HUES48 (cell line): ENCODE results near the gene TSC1.

ENCODE experiments used
- H3K27ac ChIP-seq: one replicate; pipeline ENCODE4 v1.7.0; 2013; ENCODE audit warnings: low read depth, low read length, inconsistent platforms
- H3K27me3 ChIP-seq: 2 replicates; pipeline ENCODE4 v1.6.1; 2013; ENCODE audit warnings: mild to moderate bottlenecking, low read length; ENCODE audit not compliant: control insufficient read depth, insufficient read depth
- H3K36me3 ChIP-seq: 2 replicates; pipeline ENCODE4 v1.6.1; 2013; ENCODE audit warnings: low read length; ENCODE audit not compliant: control insufficient read depth, insufficient read depth
- H3K4me1 ChIP-seq: 2 replicates; pipeline ENCODE4 v1.6.1; 2013; ENCODE audit warnings: mild to moderate bottlenecking, low read length; ENCODE audit not compliant: control insufficient read depth, insufficient read depth
- H3K4me3 ChIP-seq: 2 replicates; pipeline ENCODE4 v1.5.1; 2013; ENCODE audit warnings: mild to moderate bottlenecking, low read depth, low read length
- H3K9ac ChIP-seq: 2 replicates; pipeline ENCODE4 v1.6.1; 2013; ENCODE audit warnings: mild to moderate bottlenecking, low read depth, low read length, moderate library complexity
- H3K9me3 ChIP-seq: 2 replicates; pipeline ENCODE4 v1.6.1; 2013; ENCODE audit warnings: low read length; ENCODE audit not compliant: control insufficient read depth, insufficient read depth

The TSC1 gene

GRCh38 chr9:132861666-132862065, 82.8 kb downstream of the TSC1 start:
- no peak overlapping the region for H3K27ac ChIP-seq
- no peak overlapping the region for H3K4me3 ChIP-seq
- peaks cover 16% of the 10 kb centered on the region for H3K4me1 ChIP-seq
- no peaks in the 10 kb centered on the region for H3K27me3 ChIP-seq
- no peaks in the 10 kb centered on the region for H3K9me3 ChIP-seq
- no peaks in the 10 kb centered on the region for H3K36me3 ChIP-seq
- H3K9ac ChIP-seq = no peak overlapping the region

- Histone ChIP-seq H3K9me3 (no peaks in the 10 kb centered on the region), H3K27me3 (no peaks in the 10 kb centered on the region), H3K27ac (no peak overlapping the region), H3K4me3 (no peak overlapping the region), H3K4me1 (peaks cover 16% of the 10 kb centered on the region), H3K36me3 (no peaks in the 10 kb centered on the region), H3K9ac (no peak overlapping the region)
Observed at GRCh38 chr9:132858751-132859150, 85.7 kb downstream of the TSC1 start.

GRCh38 chr9:132857616-132858342, 86.6 kb downstream of the TSC1 start:
- peaks cover 16% of the 10 kb centered on the region for H3K4me1 ChIP-seq
- H3K9me3 ChIP-seq = no peaks in the 10 kb centered on the region

GRCh38 chr9:132857031-132857430, 87.4 kb downstream of the TSC1 start:
- H3K27ac ChIP-seq = no peak overlapping the region
- no peak overlapping the region for H3K9ac ChIP-seq
- no peaks in the 10 kb centered on the region for H3K27me3 ChIP-seq
- H3K4me3 ChIP-seq = no peak overlapping the region
- no peaks in the 10 kb centered on the region for H3K9me3 ChIP-seq
- no peaks in the 10 kb centered on the region for H3K36me3 ChIP-seq
- H3K4me1 ChIP-seq = peaks cover 16% of the 10 kb centered on the region

More at GRCh38 chr9:132857616-132858342, 86.6 kb downstream of the TSC1 start:
- Histone ChIP-seq H3K36me3 (no peaks in the 10 kb centered on the region), H3K27me3 (no peaks in the 10 kb centered on the region), H3K9ac (no peak overlapping the region), H3K4me3 (no peak overlapping the region), H3K27ac (no peak overlapping the region)

GRCh38 chr9:132855904-132856303, 88.5 kb downstream of the TSC1 start:
- Histone ChIP-seq H3K9ac (no peak overlapping the region), H3K4me1 (peaks cover 16% of the 10 kb centered on the region), H3K27me3 (no peaks in the 10 kb centered on the region), H3K4me3 (no peak overlapping the region), H3K27ac (no peak overlapping the region), H3K9me3 (no peaks in the 10 kb centered on the region), H3K36me3 (no peaks in the 10 kb centered on the region)

- Histone ChIP-seq H3K36me3 (no peaks in the 10 kb centered on the region), H3K27me3 (no peaks in the 10 kb centered on the region), H3K9ac (no peak overlapping the region), H3K27ac (no peak overlapping the region), H3K9me3 (no peaks in the 10 kb centered on the region), H3K4me3 (no peak overlapping the region), H3K4me1 (peaks cover 16% of the 10 kb centered on the region)
Observed at GRCh38 chr9:132854832-132855231, 89.6 kb downstream of the TSC1 start.

GRCh38 chr9:132853482-132853881, 90.9 kb downstream of the TSC1 start:
- H3K4me1 ChIP-seq = peaks cover 21% of the 10 kb centered on the region
- H3K4me3 ChIP-seq = no peak overlapping the region
- H3K9me3 ChIP-seq = no peaks in the 10 kb centered on the region
- H3K36me3 ChIP-seq = no peaks in the 10 kb centered on the region
- no peak overlapping the region for H3K9ac ChIP-seq
- H3K27ac ChIP-seq = no peak overlapping the region
- no peaks in the 10 kb centered on the region for H3K27me3 ChIP-seq

GRCh38 chr9:132849185-132849706, 95.2 kb downstream of the TSC1 start:
- H3K4me3 ChIP-seq = no peak overlapping the region
- no peaks in the 10 kb centered on the region for H3K9me3 ChIP-seq
- H3K27me3 ChIP-seq = no peaks in the 10 kb centered on the region
- peaks cover 5% of the 10 kb centered on the region for H3K4me1 ChIP-seq
- no peak overlapping the region for H3K27ac ChIP-seq
- no peak overlapping the region for H3K9ac ChIP-seq
- H3K36me3 ChIP-seq = no peaks in the 10 kb centered on the region

- H3K9ac ChIP-seq = no peak overlapping the region
- H3K4me3 ChIP-seq = no peak overlapping the region
- no peak overlapping the region for H3K27ac ChIP-seq
- H3K36me3 ChIP-seq = no peaks in the 10 kb centered on the region
- H3K4me1 ChIP-seq = peaks cover 5% of the 10 kb centered on the region
- H3K9me3 ChIP-seq = no peaks in the 10 kb centered on the region
- H3K27me3 ChIP-seq = no peaks in the 10 kb centered on the region
Observed at GRCh38 chr9:132846918-132847515, 97.4 kb downstream of the TSC1 start.

GRCh38 chr9:132846109-132846917, 98.1 kb downstream of the TSC1 start:
- H3K4me1 ChIP-seq = peaks cover 5% of the 10 kb centered on the region
- H3K4me3 ChIP-seq = no peak overlapping the region
- H3K36me3 ChIP-seq = no peaks in the 10 kb centered on the region
- H3K9ac ChIP-seq = no peak overlapping the region
- H3K27me3 ChIP-seq = no peaks in the 10 kb centered on the region
- no peak overlapping the region for H3K27ac ChIP-seq
- no peaks in the 10 kb centered on the region for H3K9me3 ChIP-seq
